HG03457 (cell line): ENCODE data around the gene FOCAD.
A peak's percentile ranks its signal among the peaks of the same experiment; 100 is the strongest.

Experiments used
- ATAC-seq: cut with Tn5 transposase; IDR thresholded peaks from one replicate; pipeline ENCODE4 v1.9.1; 2021; ENCODE audit warnings: moderate number of reproducible peaks; ENCODE audit not compliant: unreplicated experiment

FOCAD gene

GRCh38 chr9:20681467-20681866 is 2.6 kb upstream of the FOCAD start:
- no peak for ATAC-seq

GRCh38 chr9:20683351-20684034 is 566 bp upstream of the FOCAD start:
- ATAC-seq, result peak; percentile 2

- ATAC-seq, result no peak
Observed at GRCh38 chr9:20684875-20685696, 1.0 kb downstream of the FOCAD start.

GRCh38 chr9:20685769-20686168 is 1.7 kb downstream of the FOCAD start:
- no peak for ATAC-seq

GRCh38 chr9:20689833-20690232 is 5.8 kb downstream of the FOCAD start:
- ATAC-seq, result no peak

GRCh38 chr9:20692554-20692953 is 8.5 kb downstream of the FOCAD start:
- ATAC-seq, result no peak

GRCh38 chr9:20693068-20693467 is 9.0 kb downstream of the FOCAD start:
- ATAC-seq, result no peak

GRCh38 chr9:20694248-20694647 is 10.2 kb downstream of the FOCAD start:
- ATAC-seq, result no peak

- ATAC-seq, result no peak
Observed at GRCh38 chr9:20697021-20697719, 13.1 kb downstream of the FOCAD start.

GRCh38 chr9:20698782-20699181 is 14.7 kb downstream of the FOCAD start:
- ATAC-seq, result no peak

GRCh38 chr9:20701060-20701459 is 17.0 kb downstream of the FOCAD start:
- no peak for ATAC-seq

GRCh38 chr9:20702570-20702969 is 18.5 kb downstream of the FOCAD start:
- no peak for ATAC-seq

GRCh38 chr9:20703146-20703545 is 19.1 kb downstream of the FOCAD start:
- ATAC-seq, result no peak

- no peak for ATAC-seq
Observed at GRCh38 chr9:20707708-20708107, 23.6 kb downstream of the FOCAD start.

GRCh38 chr9:20713172-20713571 is 29.1 kb downstream of the FOCAD start:
- ATAC-seq, result no peak

GRCh38 chr9:20714442-20715415 is 30.7 kb downstream of the FOCAD start:
- ATAC-seq, result no peak

- ATAC-seq, result no peak
Observed at GRCh38 chr9:20722221-20722620, 38.2 kb downstream of the FOCAD start.

GRCh38 chr9:20725675-20726074 is 41.6 kb downstream of the FOCAD start:
- no peak for ATAC-seq

GRCh38 chr9:20726144-20726543 is 42.1 kb downstream of the FOCAD start:
- no peak for ATAC-seq

GRCh38 chr9:20728493-20729220 is 44.6 kb downstream of the FOCAD start:
- ATAC-seq, result no peak
